Mesodermal cell (in vitro differentiated cells): ENCODE data around the gene TTYH2.
A peak's percentile ranks its signal among the peaks of the same experiment; 100 is the strongest.
"Not testable (repeated sequence)": the region's sequence is repeated elsewhere in the genome, so short reads cannot be mapped to it uniquely, and the experiment has no call there.

Source experiments
- H3K27ac ChIP-seq: 2 replicates; pipeline ENCODE4 v1.7.0; 2013; ENCODE audit warnings: mild to moderate bottlenecking, low read depth, low read length, moderate library complexity; ENCODE audit not compliant: severe bottlenecking
- H3K36me3 ChIP-seq: 2 replicates; pipeline ENCODE4 v1.7.1; 2013; ENCODE audit warnings: mild to moderate bottlenecking, low read length, moderate library complexity; ENCODE audit not compliant: control insufficient read depth, insufficient read depth
- H3K4me1 ChIP-seq: one replicate; pipeline ENCODE4 v1.7.1; 2013; ENCODE audit warnings: mild to moderate bottlenecking, low read length; ENCODE audit not compliant: insufficient read depth, control insufficient read depth, poor library complexity, severe bottlenecking
- H3K4me3 ChIP-seq: 2 replicates; pipeline ENCODE4 v1.7.0; 2013; ENCODE audit warnings: low read length, control low read depth, mild to moderate bottlenecking; ENCODE audit not compliant: insufficient read depth, poor library complexity, severe bottlenecking; ENCODE audit errors: extremely low read depth
- H3K9me3 ChIP-seq: 2 replicates; pipeline ENCODE4 v1.7.1; 2013; ENCODE audit warnings: mild to moderate bottlenecking, low read length, moderate library complexity; ENCODE audit not compliant: control insufficient read depth
- WGBS, 2 experiments: methylation state at CpG; one replicate each; pipeline ENCODE4 v1.1.5; 2013; ENCODE audit warnings: missing lambda C conversion rate in 2 of 2; ENCODE audit not compliant: insufficient coverage in 2 of 2; 5-methylcytosine and 5-hydroxymethylcytosine counted together

TTYH2 gene

DNA sequence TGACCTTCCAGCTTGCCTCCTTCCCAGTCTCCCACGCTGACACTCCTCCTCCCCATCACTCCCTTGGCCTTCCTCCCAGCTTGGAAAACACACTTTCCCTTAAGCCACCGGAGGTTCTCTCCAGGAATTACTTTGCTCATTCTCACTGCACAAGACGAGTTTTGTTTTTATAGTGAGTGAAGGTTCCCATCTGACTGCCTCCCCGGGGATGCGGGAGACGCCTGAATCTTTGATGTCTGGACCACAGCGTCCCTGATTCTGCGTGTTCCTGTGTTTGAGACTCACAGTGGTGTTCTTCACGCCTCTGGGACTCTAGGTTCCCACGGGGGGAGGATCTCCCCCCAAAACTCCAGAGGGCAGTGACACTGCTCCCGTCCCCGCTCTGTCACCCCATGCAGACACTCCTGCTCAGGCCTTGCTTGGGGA lies 62.7 kb downstream of the TTYH2 start:
- 80 to 83% methylated on average over 9 to 10 of the region's 12 CpGs for WGBS, 2 experiments
- Histone ChIP-seq H3K4me3 (no peak overlapping the region), H3K36me3 (no peaks in the 10 kb centered on the region), H3K9me3 (no peaks in the 10 kb centered on the region), H3K4me1 (peaks cover 3% of the 10 kb centered on the region), H3K27ac (peak overlapping the region; percentile 62)

GRCh38 chr17:74276541-74277009 lies 63.2 kb downstream of the TTYH2 start:
- Histone ChIP-seq H3K4me3 (no peak overlapping the region), H3K9me3 (no peaks in the 10 kb centered on the region), H3K27ac (peak overlapping the region; percentile 62), H3K36me3 (no peaks in the 10 kb centered on the region), H3K4me1 (peaks cover 3% of the 10 kb centered on the region)
- WGBS, 2 experiments: 61 to 73% methylated on average over 3 to 4 of the region's 5 CpGs

DNA sequence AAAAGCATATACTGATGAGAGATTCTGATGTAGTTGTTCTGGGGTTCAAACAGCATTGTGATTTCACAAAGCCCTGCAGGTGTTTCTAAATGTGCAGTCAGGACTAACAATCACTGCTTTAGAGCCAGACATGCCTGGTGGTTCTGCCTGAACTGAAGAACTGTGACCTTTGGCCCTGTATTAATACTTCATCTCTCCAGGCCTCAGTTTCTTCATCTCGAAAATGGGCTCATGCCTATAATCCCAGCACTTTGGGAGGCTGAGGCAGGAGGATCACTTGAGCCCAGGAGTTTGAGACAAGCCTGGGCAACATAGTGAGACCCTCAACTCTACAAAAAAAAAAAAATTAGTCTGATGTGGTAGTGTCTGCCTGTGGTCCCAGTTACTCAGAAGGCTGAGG lies 64.6 kb downstream of the TTYH2 start:
- H3K36me3 ChIP-seq: no peaks in the 10 kb centered on the region
- H3K4me1 ChIP-seq: peaks cover 3% of the 10 kb centered on the region
- H3K4me3 ChIP-seq: no peak overlapping the region
- no peak overlapping the region for H3K27ac ChIP-seq
- whole genome bisulfite sequencing, 2 experiments: 50 to 78% methylated on average over 1 of the region's 1 CpG
- H3K9me3 ChIP-seq: no peaks in the 10 kb centered on the region

DNA sequence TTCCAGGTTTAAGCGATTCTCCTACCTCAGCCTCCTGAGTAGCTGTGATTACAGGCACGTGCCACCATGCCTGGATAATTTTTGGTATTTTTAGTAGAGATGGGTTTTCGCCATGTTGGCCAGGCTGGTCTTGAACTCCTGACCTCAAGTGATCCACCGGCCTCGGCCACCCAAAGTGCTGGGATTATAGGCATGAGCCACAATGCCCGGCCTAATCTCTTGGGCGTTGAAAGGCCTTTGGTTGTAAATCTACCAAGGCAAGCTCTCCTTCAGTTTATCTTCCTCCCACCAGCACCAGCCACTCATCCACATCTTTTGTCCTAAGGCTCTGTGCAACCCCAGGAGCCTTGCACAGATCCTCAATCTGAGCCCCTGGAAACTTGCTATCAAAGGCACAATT lies 66.2 kb downstream of the TTYH2 start:
- H3K4me3 ChIP-seq, H3K9me3 ChIP-seq, H3K36me3 ChIP-seq, H3K27ac ChIP-seq, H3K4me1 ChIP-seq: not testable (repeated sequence)
- WGBS, 2 experiments: 91 to 95% methylated on average over 5 to 7 of the region's 7 CpGs

GRCh38 chr17:74280093-74280513 lies 66.7 kb downstream of the TTYH2 start:
- Histone ChIP-seq H3K27ac (no peak overlapping the region), H3K4me3 (no peak overlapping the region), H3K9me3 (no peaks in the 10 kb centered on the region), H3K4me1 (no peaks in the 10 kb centered on the region), H3K36me3 (no peaks in the 10 kb centered on the region)
- WGBS, 2 experiments: 87 to 88% methylated on average over 7 to 8 of the region's 9 CpGs

GRCh38 chr17:74281799-74282198 lies 68.4 kb downstream of the TTYH2 start:
- Histone ChIP-seq H3K27ac (no peak overlapping the region), H3K4me1 (no peaks in the 10 kb centered on the region), H3K36me3 (no peaks in the 10 kb centered on the region), H3K4me3 (no peak overlapping the region), H3K9me3 (no peaks in the 10 kb centered on the region)
- WGBS, 2 experiments: 93 to 96% methylated on average over 18 to 20 of the region's 20 CpGs

DNA sequence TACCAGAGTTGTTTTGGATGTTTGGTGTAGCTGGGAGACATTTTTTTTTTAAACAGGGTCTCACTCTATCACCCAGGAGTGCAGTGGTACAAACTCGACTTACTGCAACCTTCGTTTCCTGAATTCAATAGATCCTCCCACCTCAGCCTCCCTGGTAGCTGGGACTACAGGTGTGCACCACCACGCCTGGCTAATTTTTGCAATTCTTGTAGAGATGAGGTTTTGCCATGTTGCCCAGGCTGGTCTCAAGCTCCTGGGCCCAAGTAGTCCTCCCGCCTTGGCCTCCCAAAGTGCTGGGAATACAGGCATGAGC lies 68.9 kb downstream of the TTYH2 start:
- H3K4me1 ChIP-seq, H3K4me3 ChIP-seq, H3K27ac ChIP-seq, H3K9me3 ChIP-seq, H3K36me3 ChIP-seq: not testable (repeated sequence)
- WGBS, 2 experiments: 75 to 82% methylated on average over 2 to 4 of the region's 4 CpGs

DNA sequence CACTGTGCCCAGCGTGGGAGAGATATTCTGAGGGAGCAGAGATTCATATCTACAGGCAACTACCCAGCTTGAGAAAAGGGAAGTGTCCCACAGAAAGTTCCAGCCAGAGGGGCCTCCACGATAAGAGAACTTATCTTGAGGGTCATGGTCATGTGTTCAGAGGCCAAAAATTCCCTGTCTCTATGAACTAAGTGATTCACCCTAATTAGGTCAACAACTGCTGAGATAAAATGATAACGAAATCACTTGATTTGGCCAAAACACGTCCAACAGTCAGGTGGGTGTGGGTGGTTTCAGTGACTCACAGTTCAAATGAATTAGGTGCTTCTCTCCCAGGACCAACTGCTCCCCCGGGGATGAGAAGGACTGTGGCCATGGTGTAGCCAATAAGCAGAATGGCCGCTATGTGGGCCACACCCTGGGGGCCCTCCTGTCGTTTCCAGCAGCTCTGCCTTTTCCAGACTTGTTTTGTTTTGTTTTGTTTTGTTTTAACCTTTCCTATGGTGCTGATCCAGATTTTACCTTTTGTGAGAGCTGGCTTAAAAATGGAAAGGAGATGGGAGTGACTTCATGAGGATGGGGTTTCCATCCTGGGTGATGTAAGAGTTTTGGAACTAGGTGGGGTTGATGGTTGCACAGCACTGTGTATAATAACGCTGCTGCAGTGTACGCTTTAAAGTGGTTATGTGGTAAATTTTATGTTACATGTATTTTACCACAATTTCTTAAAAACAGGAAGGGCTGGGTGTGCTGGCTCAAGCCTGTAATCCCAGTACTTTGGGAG lies 69.4 kb downstream of the TTYH2 start:
- H3K4me3 ChIP-seq: no peak overlapping the region
- 69 to 78% methylated on average over 5 to 7 of the region's 9 CpGs for WGBS, 2 experiments
- no peaks in the 10 kb centered on the region for H3K4me1 ChIP-seq
- H3K9me3 ChIP-seq: no peaks in the 10 kb centered on the region
- H3K27ac ChIP-seq: no peak overlapping the region
- H3K36me3 ChIP-seq: no peaks in the 10 kb centered on the region

GRCh38 chr17:74283371-74283673 lies 70.0 kb downstream of the TTYH2 start:
- WGBS, 2 experiments: 87 to 100% methylated on average over 1 to 3 of the region's 4 CpGs
- H3K36me3 ChIP-seq: no peaks in the 10 kb centered on the region
- H3K9me3 ChIP-seq: no peaks in the 10 kb centered on the region
- H3K4me3 ChIP-seq: no peak overlapping the region
- no peaks in the 10 kb centered on the region for H3K4me1 ChIP-seq
- no peak overlapping the region for H3K27ac ChIP-seq

DNA sequence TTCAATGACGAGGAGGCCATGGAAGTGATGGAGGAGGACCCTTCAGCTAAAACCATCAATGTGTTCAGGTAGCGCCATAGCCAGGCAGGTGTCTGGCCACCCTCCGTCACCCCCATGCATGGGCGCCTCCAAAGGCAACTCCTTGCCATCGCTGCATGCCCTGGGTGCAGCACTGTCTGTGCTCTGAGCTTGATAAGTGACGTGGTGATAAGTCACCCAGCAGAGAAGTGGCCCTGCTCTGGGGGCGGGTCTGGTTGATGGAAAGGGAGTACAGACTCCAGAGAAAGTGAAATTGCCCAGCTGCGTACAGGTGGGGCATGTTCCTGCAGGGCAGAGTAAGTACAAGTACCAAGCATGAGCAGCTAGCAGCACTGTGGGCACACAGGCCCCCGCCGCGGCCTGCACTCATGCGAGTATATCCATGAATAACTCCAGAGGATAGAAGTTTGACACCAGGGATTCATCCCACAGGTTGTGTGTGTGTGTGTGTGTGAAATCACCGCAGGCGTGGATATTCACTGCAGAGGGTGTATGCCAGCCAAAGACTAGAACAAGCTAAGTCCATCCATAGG lies 73.7 kb downstream of the TTYH2 start:
- Histone ChIP-seq H3K4me1 (no peaks in the 10 kb centered on the region), H3K36me3 (no peaks in the 10 kb centered on the region), H3K9me3 (no peaks in the 10 kb centered on the region), H3K27ac (no peak overlapping the region), H3K4me3 (no peak overlapping the region)
- WGBS, 2 experiments: 84 to 85% methylated on average over 12 to 14 of the region's 14 CpGs

GRCh38 chr17:74288785-74289184 lies 75.4 kb downstream of the TTYH2 start:
- no peaks in the 10 kb centered on the region for H3K4me1 ChIP-seq
- H3K27ac ChIP-seq: no peak overlapping the region
- 77 to 79% methylated on average over 5 of the region's 5 CpGs for WGBS, 2 experiments
- no peaks in the 10 kb centered on the region for H3K36me3 ChIP-seq
- no peak overlapping the region for H3K4me3 ChIP-seq
- H3K9me3 ChIP-seq: no peaks in the 10 kb centered on the region
